NT2/D1 (cell line): ENCODE measurements around the gene FLII.

Source experiments
- SUZ12 ChIP-seq: IDR thresholded peaks from 2 replicates; pipeline ENCODE4 v1.6.1; 2011; ENCODE audit not compliant: insufficient read length, insufficient read depth; ENCODE audit errors: extremely low read depth
- YY1 ChIP-seq: IDR thresholded peaks from 2 replicates; pipeline ENCODE4 v1.6.1; 2011; ENCODE audit not compliant: insufficient read length, insufficient read depth

- TF ChIP-seq YY1 = no peak
- no peak for TF ChIP-seq SUZ12
These were observed 52.7 kb downstream of the FLII start for GRCh38 chr17:18205861-18206260.
